ENCODE results near the gene JPH3.

DNA sequence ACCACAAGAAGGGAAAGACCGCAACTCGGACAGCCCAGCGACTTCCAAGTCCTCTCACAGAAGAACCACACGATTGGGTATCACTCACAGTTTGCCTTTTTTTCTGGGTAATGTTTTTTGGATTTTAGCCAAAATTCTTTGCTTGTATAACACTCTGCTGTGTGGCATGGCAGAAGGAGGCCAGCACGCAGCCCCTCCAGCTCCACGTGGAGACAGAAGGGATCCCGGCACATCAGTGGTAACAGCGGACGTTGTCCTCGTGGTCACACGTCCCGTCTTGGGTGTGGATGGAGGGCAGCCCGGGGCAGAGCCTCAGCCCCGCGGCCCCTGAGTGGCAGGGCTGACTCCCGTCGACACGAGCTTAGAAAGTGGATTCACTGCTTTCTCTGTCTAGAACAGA lies 94.4 kb downstream of the JPH3 start:
- TF ChIP-seq GATA2 (IDR thresholded peaks at IDR 0.05; ENCODE audit: low read depth, low read length) (no peak), GATA3 (IDR thresholded peaks at IDR 0.05; ENCODE audit: low read depth, low read length) (no peak)

Data from SH-SY5Y (cell line).